Upper lobe of right lung (tissue), 1 donor: Measurements from ENCODE around the gene NAALADL2. TPM values are rescaled to one million over a fixed set of nuclear protein-coding genes. Genes with fewer than 3 reads are reported as not detected.

Experiments
- ATAC-seq: fragments of 200-7000 bp; cut with Tn5 transposase; one replicate; pipeline ENCODE4 v1.9.1; 2020; ENCODE audit warnings: mild to moderate bottlenecking, moderate library complexity
- DNase-seq: peaks from one replicate; pipeline ENCODE4 v3.0.0-alpha.2; 2020
- H3K27ac ChIP-seq: fragments of 200-600 bp; one replicate; pipeline ENCODE4 v1.8.0; 2022
- H3K27me3 ChIP-seq: fragments of 200-600 bp; one replicate; pipeline ENCODE4 v1.8.0; 2022; ENCODE audit warnings: mild to moderate bottlenecking
- H3K36me3 ChIP-seq: fragments of 200-600 bp; one replicate; pipeline ENCODE4 v1.8.0; 2022
- H3K4me1 ChIP-seq: fragments of 200-600 bp; one replicate; pipeline ENCODE4 v1.8.0; 2022
- H3K4me3 ChIP-seq: fragments of 200-600 bp; one replicate; pipeline ENCODE4 v1.8.0; 2022; ENCODE audit warnings: mild to moderate bottlenecking
- H3K9me3 ChIP-seq: fragments of 200-600 bp; one replicate; pipeline ENCODE4 v1.8.0; 2022
- CTCF ChIP-seq: fragments of 200-600 bp; IDR thresholded peaks from one replicate; pipeline ENCODE4 v1.8.0; 2022; ENCODE audit warnings: antibody characterized with exemption
- intact Hi-C: fragments of 100-400 bp; cut with DNase I; formaldehyde crosslinking; loops from one replicate; pipeline ENCODE4 v1.11.0; 2022
- microRNA-seq: library from miRNA; unstranded; fragments of <30 nt; microRNA quantifications from one replicate; pipeline ENCODE4 v1.2.0, GENCODE V29; 2020; ENCODE audit warnings: borderline microRNAs expressed
- total RNA-seq: library from RNA; stranded (reverse); fragmentation: NEBNext Ultra II Directional; extraction: Animal tissue kit (Norgen Biotek cat#: 25700); gene quantifications from one replicate; pipeline ENCODE4 v1.2.1, GENCODE V29; 2021
- donor health status: DM: no; HTN: yes; CAD: no; lungs with severe emphysema.

NAALADL2 gene
- total RNA-seq, 1 donor from 2014 or later: 8.5 TPM

- no peak for DNase-seq
- H3K4me3 ChIP-seq: no peak overlapping the region
- H3K27me3 ChIP-seq: no peaks in the 10 kb centered on the region
- no peak overlapping the region for H3K27ac ChIP-seq
- no peaks in the 10 kb centered on the region for H3K9me3 ChIP-seq
- TF ChIP-seq CTCF: no peak
- ATAC-seq: no peak
- no peaks in the 10 kb centered on the region for H3K4me1 ChIP-seq
- intact Hi-C loops: no loop called here
- no peaks in the 10 kb centered on the region for H3K36me3 ChIP-seq
Measured at GRCh38 chr3:175857666-175858270, 998.6 kb downstream of the NAALADL2 start.

Small RNA genes within 50 kb of the gene (microRNA-seq; reads per million reads assigned to microRNA genes)
- not detected for gene MIR4789
